Islet of Langerhans (tissue), 1 donor: Measurements from ENCODE around the gene PRR30.

Experiments
- FAIRE-seq: peaks from one replicate; lab custom pipeline; 2011; peaks lifted over from hg19 to GRCh38; lab: Jason Lieb, UNC

The PRR30 gene

GRCh38 chr2:27097341-27097740 is 41.9 kb downstream of the PRR30 start:
- no peak for FAIRE-seq

DNA sequence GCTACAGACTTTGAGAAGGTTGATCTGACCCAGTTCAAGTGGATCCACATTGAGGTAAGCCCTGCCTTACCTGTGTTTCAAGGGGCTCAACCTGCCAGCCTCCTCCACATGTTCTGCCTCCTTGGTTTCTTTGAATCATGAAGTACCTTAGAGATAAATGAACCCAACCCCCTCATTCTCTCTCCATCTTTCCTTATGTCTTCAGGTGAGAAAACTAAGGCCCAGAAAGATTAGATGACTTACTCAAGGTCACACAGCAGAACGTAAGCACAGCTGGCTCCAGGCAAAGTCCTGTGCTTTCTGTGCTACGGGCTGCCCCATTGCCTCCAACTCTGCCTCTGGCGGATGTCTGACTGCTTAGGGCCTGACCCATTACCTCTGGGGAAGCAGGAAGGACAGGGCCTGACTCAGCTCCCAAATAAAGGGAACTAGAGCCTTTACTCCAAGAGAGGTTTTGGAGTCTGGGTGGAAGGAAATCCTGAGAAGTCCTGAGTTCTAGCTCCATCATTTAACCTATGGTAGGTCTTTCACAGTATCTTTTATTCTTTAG is 42.4 kb downstream of the PRR30 start:
- FAIRE-seq = no peak

DNA sequence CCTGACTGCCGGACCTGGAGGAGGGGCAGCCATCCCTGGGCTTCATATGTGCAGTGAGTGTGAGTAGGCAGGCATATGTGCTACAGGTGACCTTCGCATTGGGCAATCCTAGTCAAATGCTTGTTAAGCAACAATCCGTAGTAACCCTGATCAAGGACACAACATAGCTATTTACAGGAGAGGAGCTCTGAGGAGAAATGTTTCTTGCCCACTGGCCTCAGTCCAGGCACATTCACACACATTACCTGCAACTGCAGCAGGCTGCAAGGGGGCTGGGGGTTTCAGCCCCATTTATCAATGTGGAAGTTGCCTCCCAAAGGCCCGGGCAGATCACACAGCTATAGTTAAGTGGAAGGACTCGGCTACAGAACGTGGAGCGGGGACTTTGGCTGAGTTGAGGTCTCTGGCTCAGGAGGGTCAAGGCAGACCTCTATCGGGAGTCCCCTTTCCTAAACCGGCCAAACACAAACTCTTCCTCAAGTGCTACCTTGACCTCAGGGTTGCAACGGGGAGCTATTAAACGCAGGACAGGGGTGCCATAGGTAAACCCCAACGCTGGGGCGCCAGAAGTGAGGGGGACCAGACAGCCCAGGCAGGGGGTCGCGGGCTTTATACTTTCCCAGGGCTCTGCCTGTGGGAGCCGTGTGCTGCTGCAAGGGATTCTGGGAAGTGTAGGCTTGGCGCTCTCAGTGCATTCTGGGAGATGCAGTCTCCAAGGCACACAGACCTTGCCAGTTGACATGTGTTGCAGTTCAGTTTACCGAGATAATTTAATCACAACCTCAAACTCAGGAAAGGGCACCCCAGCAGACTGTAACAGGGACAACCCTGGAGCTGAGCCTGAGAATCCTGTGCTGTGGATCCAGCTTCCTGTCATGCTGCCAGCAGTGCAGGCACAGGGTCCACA is 43.2 kb downstream of the PRR30 start:
- no peak for FAIRE-seq

DNA sequence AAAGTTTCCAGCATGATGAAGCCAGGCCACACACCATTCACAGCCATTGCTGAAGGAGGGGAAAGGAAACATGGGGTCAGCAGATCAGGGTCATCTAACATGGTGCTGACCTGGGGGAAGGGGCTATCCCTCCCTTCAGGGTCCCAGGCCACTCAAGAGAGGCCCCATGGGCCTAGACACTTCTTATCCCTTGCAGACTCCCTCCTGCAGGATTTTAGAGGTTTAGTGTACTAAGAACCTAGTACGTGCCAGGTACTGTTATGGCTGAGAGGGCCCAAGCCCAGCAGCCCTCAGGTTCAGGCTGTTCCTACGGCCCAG is 43.8 kb downstream of the PRR30 start:
- FAIRE-seq = no peak

DNA sequence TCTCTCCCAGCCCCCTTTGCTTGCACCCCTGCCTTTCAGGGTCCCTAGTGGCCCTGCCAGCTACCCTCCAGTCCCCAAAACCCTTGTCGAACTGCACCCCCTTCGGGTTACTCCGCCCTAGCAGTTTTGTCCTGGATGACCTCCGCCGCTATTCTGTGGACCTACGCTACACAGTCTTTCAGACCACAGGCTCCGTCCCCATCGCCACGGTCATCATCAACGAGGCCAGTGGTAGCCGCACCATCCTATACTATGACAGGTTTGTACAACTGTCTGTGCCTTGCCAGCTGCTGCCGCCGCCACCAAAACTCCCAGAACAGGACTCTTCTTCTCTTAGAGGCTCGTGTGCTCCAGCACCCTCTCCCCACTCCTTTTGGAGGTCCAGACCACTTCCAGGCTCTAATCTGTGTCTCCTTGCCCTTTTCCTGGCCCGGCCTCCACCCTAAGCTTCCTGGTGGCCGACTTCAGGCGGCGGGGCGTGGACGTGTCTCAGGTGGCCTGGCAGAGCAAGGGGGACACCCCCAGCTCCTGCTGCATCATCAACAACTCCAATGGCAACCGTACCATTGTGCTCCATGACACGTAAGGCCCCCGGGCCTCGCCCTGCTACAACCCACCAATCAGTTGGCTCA is 44.7 kb downstream of the PRR30 start:
- FAIRE-seq = no peak

GRCh38 chr2:27093430-27094352 is 45.5 kb downstream of the PRR30 start:
- FAIRE-seq = no peak

DNA sequence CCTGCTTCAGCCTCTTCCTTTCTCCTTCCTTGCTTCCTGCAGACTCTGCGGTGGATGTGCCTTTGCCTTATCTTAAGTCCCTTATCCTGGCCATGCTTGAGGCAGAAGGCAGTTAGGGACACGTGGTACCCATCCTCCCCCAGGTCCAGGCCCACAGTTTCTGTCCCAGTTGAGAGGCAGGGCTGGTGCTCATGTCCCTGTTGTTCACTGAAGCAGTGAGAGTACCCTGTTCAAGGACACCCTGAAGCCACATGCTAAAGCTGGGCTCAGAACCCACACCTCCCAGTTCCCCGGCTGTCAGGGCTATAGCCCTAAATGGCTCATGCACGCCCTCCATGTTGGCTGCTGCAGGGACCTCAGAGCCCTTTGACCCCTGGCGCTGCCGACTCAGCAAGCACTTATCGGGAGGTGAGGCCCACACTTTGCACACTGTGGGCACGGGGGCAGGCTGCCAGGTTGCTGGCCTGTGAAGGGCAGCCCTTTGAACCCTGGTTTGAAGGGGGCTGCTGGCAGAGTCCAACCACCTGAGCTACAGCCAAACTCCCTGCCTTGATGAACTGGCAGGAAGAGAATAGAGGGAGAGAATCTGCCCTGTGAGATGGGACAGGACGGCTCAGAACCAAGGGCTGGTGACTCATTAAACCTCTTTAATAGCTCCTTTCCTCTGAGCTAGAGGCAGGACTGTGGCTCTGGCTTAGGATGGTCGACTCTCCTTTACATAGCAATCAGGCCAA is 46.3 kb downstream of the PRR30 start:
- no peak for FAIRE-seq

DNA sequence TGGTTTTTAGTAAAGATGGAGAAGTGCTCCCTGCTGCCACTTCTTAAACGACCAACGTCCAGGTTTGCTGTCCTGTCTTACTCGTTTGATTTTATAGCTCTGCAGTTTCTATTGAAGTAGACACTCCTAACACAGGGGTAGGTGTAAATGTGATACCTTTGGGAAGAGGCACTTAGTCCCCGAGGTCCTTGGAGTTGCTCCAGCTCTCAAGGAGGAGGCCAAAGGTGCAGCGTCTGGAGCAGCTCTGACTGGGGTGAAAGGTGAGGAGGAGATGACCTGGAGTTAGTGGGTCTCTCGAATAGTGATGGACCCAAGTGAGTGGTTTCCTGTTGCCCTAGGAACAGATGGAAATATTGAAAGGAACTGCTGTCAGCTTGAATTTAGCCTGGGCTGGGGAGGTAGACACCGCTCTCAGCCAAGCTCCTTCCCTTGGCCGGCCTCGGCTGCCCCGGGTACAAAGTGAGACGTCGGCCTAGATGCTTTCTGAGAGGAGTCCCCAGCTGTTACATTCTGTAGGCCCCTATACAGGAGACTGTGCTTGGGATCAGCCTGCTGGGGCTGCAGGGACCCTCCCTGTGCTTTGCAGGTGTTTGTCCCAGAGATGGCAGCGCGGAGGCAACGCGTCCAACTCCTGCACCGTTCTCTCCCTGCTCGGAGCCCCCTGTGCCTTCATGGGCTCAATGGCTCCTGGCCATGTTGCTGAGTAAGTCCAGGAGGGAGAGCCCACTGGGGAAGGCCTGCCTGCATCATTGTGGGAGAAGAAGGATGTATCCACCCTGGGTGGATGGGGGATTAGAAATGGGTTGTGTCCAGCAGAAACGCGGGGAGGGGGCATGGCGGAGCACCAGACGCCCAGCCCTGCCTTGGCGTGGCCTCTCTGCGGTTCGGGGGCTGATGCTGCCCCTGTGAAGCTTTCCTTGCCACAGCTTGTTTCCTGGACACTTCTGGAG is 47.2 kb downstream of the PRR30 start:
- no peak for FAIRE-seq

- no peak for FAIRE-seq
Measured at GRCh38 chr2:27089111-27089954, 49.9 kb downstream of the PRR30 start.

DNA sequence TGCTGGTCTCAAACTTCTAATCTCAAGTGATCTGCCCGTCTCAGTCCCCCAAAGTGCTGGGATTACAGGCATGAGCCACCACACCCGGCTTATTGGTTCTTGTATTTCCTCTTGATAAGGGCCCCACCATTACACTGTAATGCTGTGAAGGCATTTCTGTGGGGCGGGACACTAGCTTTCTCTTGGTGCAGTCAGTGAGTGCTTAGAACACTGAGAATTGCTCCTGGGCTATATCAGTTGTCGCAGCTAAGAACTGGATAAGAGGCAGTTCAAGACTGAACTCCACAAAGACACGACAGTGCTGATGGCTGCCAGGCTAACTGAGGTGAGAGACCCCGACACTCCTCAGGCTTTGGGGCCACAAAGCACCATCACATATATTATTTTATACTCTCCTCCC is 50.6 kb downstream of the PRR30 start:
- no peak for FAIRE-seq

GRCh38 chr2:27087823-27088410 is 51.3 kb downstream of the PRR30 start:
- FAIRE-seq = no peak
